GM12878 (cell line): ENCODE measurements around the gene RAC3. TPM values are rescaled to one million over a fixed set of nuclear protein-coding genes. Genes with fewer than 3 reads are reported as not detected.

ENCODE experiments used
- ATAC-seq: fragments of 200-7000 bp; cut with Tn5 transposase; 3 replicates; pipeline ENCODE4 v1.9.1; 2020; ENCODE audit warnings: mild to moderate bottlenecking, moderate library complexity
- BruUV-seq: library from RNA; stranded (reverse); fragments of 400-500 nt; replicated peaks from 2 replicates; lab custom pipeline; 2021; lab: Mats Ljungman, UMichigan
- CTCF ChIA-PET: fragments of 300-600 bp; sonication (Branson Sonifier 250); formaldehyde crosslinking; extraction: SDS; loops from one replicate; lab custom pipeline; 2021; ENCODE audit warnings: inconsistent platforms; lab: Yijun Ruan, JAX
- POLR2A ChIA-PET: fragments of 350-600 bp; formaldehyde crosslinking; extraction: SDS; loops from one replicate; lab custom pipeline; 2021; ENCODE audit warnings: inconsistent platforms; lab: Charles Lee
- RAD21 ChIA-PET: fragments of 300-600 bp; sonication (Branson Sonifier 250); formaldehyde crosslinking; loops from one replicate; lab custom pipeline; 2023; ENCODE audit warnings: antibody characterized with exemption; ENCODE audit not compliant: unreplicated experiment; lab: Charles Lee
- SMC1A ChIA-PET: fragments of 300-600 bp; sonication (Branson Sonifier 250); formaldehyde crosslinking; loops from one replicate; lab custom pipeline; 2023; ENCODE audit not compliant: unreplicated experiment, uncharacterized antibody; lab: Charles Lee
- DNase-seq: peaks from one replicate; pipeline ENCODE4 v3.0.0-alpha.2; 2011; ENCODE audit warnings: low read depth, low spot score
- FAIRE-seq: peaks from 3 replicates; lab custom pipeline; 2011; peaks lifted over from hg19 to GRCh38; lab: Jason Lieb, UNC
- H2AFZ ChIP-seq: 2 replicates; pipeline ENCODE4 v1.6.0; 2011; ENCODE audit warnings: low read depth, low read length, control low read depth; ENCODE audit not compliant: control insufficient read depth
- H3K27ac ChIP-seq: 2 replicates; pipeline ENCODE4 v1.5.1; 2011; ENCODE audit warnings: control low read depth; ENCODE audit not compliant: control insufficient read depth, insufficient read depth
- H3K27me3 ChIP-seq, 2 experiments: replicated peaks in 1 of 2; 2 replicates each; pipeline versions ENCODE4 v1.6.0 to v1.6.1; 2011; ENCODE audit warnings: low read length in 1 of 2; ENCODE audit not compliant: control insufficient read depth in 2 of 2, insufficient read depth in 2 of 2
- H3K36me3 ChIP-seq, 2 experiments: 2 replicates each; pipeline ENCODE4 v1.5.1; 2011; ENCODE audit warnings: low read length in 1 of 2; ENCODE audit not compliant: control insufficient read depth in 2 of 2, insufficient read depth in 2 of 2
- H3K4me1 ChIP-seq: 2 replicates; pipeline ENCODE4 v1.6.1; 2011; ENCODE audit warnings: mild to moderate bottlenecking, low read length, moderate library complexity, mixed read lengths; ENCODE audit not compliant: control insufficient read depth, insufficient read depth
- H3K4me2 ChIP-seq: 2 replicates; pipeline ENCODE4 v1.6.0; 2011; ENCODE audit warnings: control low read depth; ENCODE audit not compliant: control insufficient read depth, insufficient read depth
- H3K4me3 ChIP-seq: fragments of 200-600 bp; sonication (generic); 2 replicates; pipeline ENCODE4 v1.5.1; 2016
- H3K79me2 ChIP-seq: 2 replicates; pipeline ENCODE4 v1.6.0; 2011; ENCODE audit warnings: low read length; ENCODE audit not compliant: control insufficient read depth, insufficient read depth
- H3K9ac ChIP-seq: 2 replicates; pipeline ENCODE4 v1.8.0; 2011; ENCODE audit warnings: low read length, control low read depth, mixed read lengths; ENCODE audit not compliant: control insufficient read depth, insufficient read depth
- H3K9me3 ChIP-seq: replicated peaks from 3 replicates; pipeline ENCODE4 v1.5.1; 2011; ENCODE audit warnings: mild to moderate bottlenecking, low read length; ENCODE audit not compliant: control insufficient read depth, insufficient read depth
- H4K20me1 ChIP-seq: 2 replicates; pipeline ENCODE4 v1.6.0; 2011; ENCODE audit not compliant: control insufficient read depth, insufficient read depth
- ASH2L ChIP-seq: fragments of 300-600, 200-600 bp; sonication (generic); IDR thresholded peaks from 2 replicates; pipeline ENCODE4 v1.6.1; 2017; ENCODE audit warnings: low read depth, mild to moderate bottlenecking, borderline replicate concordance
- CEBPB ChIP-seq, 2 experiments: fragments of 150-350 bp in 1 of 2; IDR thresholded peaks; 2 replicates each; pipeline ENCODE4 v1.6.1; 2012 to 2014; ENCODE audit warnings: low read depth in 2 of 2, low read length in 2 of 2, borderline replicate concordance in 1 of 2, inconsistent platforms in 1 of 2
- EED ChIP-seq: sonication (generic); IDR thresholded peaks from 2 replicates; pipeline ENCODE4 v1.6.1; 2016; ENCODE audit warnings: antibody characterized with exemption, low read depth
- ELK1 ChIP-seq: IDR thresholded peaks from 2 replicates; pipeline ENCODE4 v1.6.1; 2012; ENCODE audit warnings: low read depth, low read length, improper control_type of control experiment
- EP300 ChIP-seq, 2 experiments: fragments of 150-350 bp in 1 of 2; IDR thresholded peaks; 2 replicates each; pipeline ENCODE4 v1.6.1; 2011 to 2012; ENCODE audit warnings: low read depth in 2 of 2, low read length in 2 of 2, borderline replicate concordance in 1 of 2, improper control_type of control experiment in 1 of 2, inconsistent platforms in 1 of 2; ENCODE audit not compliant: control insufficient read depth in 1 of 2
- FOXK2 ChIP-seq: fragments of 450-650 bp; IDR thresholded peaks from 2 replicates; pipeline ENCODE4 v1.6.1; 2017; ENCODE audit warnings: mild to moderate bottlenecking, moderate library complexity
- KAT2A ChIP-seq: conservative IDR thresholded peaks from 2 replicates; pipeline ENCODE4 v1.6.1; 2011; ENCODE audit warnings: low read depth, low read length; ENCODE audit not compliant: control insufficient read depth
- NFIC ChIP-seq: IDR thresholded peaks from 2 replicates; pipeline ENCODE4 v1.6.1; 2012; ENCODE audit warnings: low read depth, mild to moderate bottlenecking, inconsistent platforms, low read length, moderate library complexity
- NFYB ChIP-seq: IDR thresholded peaks from 2 replicates; pipeline ENCODE4 v1.6.1; 2011; ENCODE audit warnings: low read depth, mild to moderate bottlenecking, low read length, improper control_type of control experiment, moderate library complexity; ENCODE audit not compliant: insufficient read depth
- PML ChIP-seq: IDR thresholded peaks from 2 replicates; pipeline ENCODE4 v1.6.1; 2012; ENCODE audit warnings: low read length, inconsistent platforms
- POLR2A ChIP-seq: IDR thresholded peaks from 2 replicates; pipeline ENCODE4 v1.6.1; 2011; ENCODE audit warnings: low read depth, mild to moderate bottlenecking, low read length
- RB1 ChIP-seq: fragments of 450-650 bp; formaldehyde crosslinking; IDR thresholded peaks from 2 replicates; pipeline ENCODE4 v1.6.1; 2017; ENCODE audit warnings: mild to moderate bottlenecking, borderline replicate concordance
- RCOR1 ChIP-seq: conservative IDR thresholded peaks from 2 replicates; pipeline ENCODE4 v1.6.1; 2012; ENCODE audit warnings: low read depth, low read length, improper control_type of control experiment
- REST ChIP-seq: IDR thresholded peaks from 2 replicates; pipeline ENCODE4 v1.6.1; 2012; ENCODE audit warnings: mild to moderate bottlenecking, low read depth, low read length
- SP1 ChIP-seq: IDR thresholded peaks from one replicate; pipeline ENCODE4 v1.6.1; 2011; ENCODE audit warnings: low read depth, low read length
- SUPT20H ChIP-seq: IDR thresholded peaks from 2 replicates; pipeline ENCODE4 v1.6.1; 2011; ENCODE audit warnings: low read depth, mild to moderate bottlenecking, low read length, moderate library complexity, borderline replicate concordance; ENCODE audit not compliant: control insufficient read depth
- USF2 ChIP-seq: IDR thresholded peaks from 2 replicates; pipeline ENCODE4 v1.6.1; 2011; ENCODE audit warnings: low read depth, low read length, improper control_type of control experiment, borderline replicate concordance
- ZNF274 ChIP-seq: IDR thresholded peaks from one replicate; pipeline ENCODE4 v1.8.0; 2011; ENCODE audit not compliant: insufficient read length, insufficient read depth
- WGBS: methylation state at CpG from one replicate; pipeline ENCODE4 v1.1.6; 2016; ENCODE audit warnings: low lambda C conversion rate; ENCODE audit not compliant: insufficient replicate concordance, insufficient coverage; ENCODE audit errors: missing lambda C conversion rate; 5-methylcytosine and 5-hydroxymethylcytosine counted together
- in situ Hi-C: fragments of 300-500 bp; cut with MboI; formaldehyde crosslinking; loops from 9 replicates; pipeline ENCODE4 v1.14.3; 2018; ENCODE audit warnings: mixed read lengths
- intact Hi-C: fragments of 100-400 bp; cut with micrococcal nuclease; formaldehyde crosslinking; loops from one replicate; pipeline ENCODE4 v1.14.2; 2022; ENCODE audit not compliant: unreplicated experiment
- polyA plus RNA-seq, 11 experiments: library from polyadenylated mRNA; depleted of rRNA in 4 of 11; unstranded in 6 of 11; stranded (reverse) in 5 of 11; fragments of >200 nt; fragmentation: Nextera tagmentation in 4 of 11; fragmentation: Illumina TruSeq in 1 of 11; extraction: Ambion mirVana in 4 of 11; extraction: Trizol in 1 of 11; gene quantifications; 1 replicate in 1 of 11; 2 replicates in 10 of 11; pipeline versions ENCODE4 v1.2.1 to v1.2.3, GENCODE V29; 2011 to 2016; ENCODE audit warnings: inconsistent platforms in 2 of 11, missing spikeins in 2 of 11, low read depth in 1 of 11
- total RNA-seq, 4 experiments: library from RNA; depleted of rRNA in 3 of 4; stranded (reverse); fragments of >200 nt in 3 of 4; fragmentation: Illumina TruSeq in 1 of 4; extraction: Trizol in 1 of 4; gene quantifications; 2 replicates each; pipeline versions ENCODE4 v1.2.1 to v1.2.3, GENCODE V29; 2013 to 2021

The RAC3 gene
- total and polyA plus RNA-seq, 10 of the 15 experiments (the other 5 are each of a cell fraction or from before 2014, with no cell fraction given), result 0.11 to 32.9 (median 6.7) TPM

GRCh38 chr17:82052638-82053059, 21.2 kb downstream of the RAC3 start:
- RAD21 ChIA-PET, result interaction anchor here (1.0 kb wide), 1 partner anchor 53 kb away, joined by 3 read pairs; no protein-coding TSS in a partner anchor
- H3K36me3 ChIP-seq, result peaks cover 0 to 17% of the 10 kb centered on the region in 2 experiments

More at GRCh38 chr17:82052638-82053059, 21.2 kb downstream of the RAC3 start:
- peak overlapping the region; percentile 64 for H3K4me2 ChIP-seq
- no peaks in the 10 kb centered on the region for H4K20me1 ChIP-seq
- no peak for TF ChIP-seq SP1
- no peak for TF ChIP-seq NFYB
- TF ChIP-seq RB1, result no peak
- no peak for TF ChIP-seq CEBPB (IDR thresholded peaks at IDR 0.05; ENCODE audit: borderline replicate concordance in 1 of 2, low read depth in 2 of 2, low read length in 2 of 2)
- no peak for TF ChIP-seq EP300 (IDR thresholded peaks at IDR 0.05; ENCODE audit: borderline replicate concordance in 1 of 2, control insufficient read depth in 1 of 2, low read depth in 2 of 2, low read length in 2 of 2)
- no peak for TF ChIP-seq ZNF274
- no peak for TF ChIP-seq REST
- TF ChIP-seq SUPT20H, result no peak
- TF ChIP-seq NFIC, result no peak
- no peak for TF ChIP-seq RCOR1
- TF ChIP-seq ASH2L, result no peak
- no peak for TF ChIP-seq PML
- no peak for TF ChIP-seq FOXK2
- TF ChIP-seq EED, result no peak
- TF ChIP-seq POLR2A, result no peak
- TF ChIP-seq KAT2A, result no peak
- no peak for TF ChIP-seq USF2
- TF ChIP-seq ELK1, result no peak
- peak overlapping the region; percentile 52; the same call in 1 of the 2 replicates for H3K27ac ChIP-seq
- peaks cover 14% of the 10 kb centered on the region for H3K79me2 ChIP-seq
- ChIA-PET POLR2A (no interaction called here), SMC1A (interaction anchor here (0.7 kb wide), 1 partner anchor 20 kb away, joined by 3 read pairs; no protein-coding TSS in a partner anchor), CTCF (no interaction called here)
- peak overlapping the region; percentile 80 for H3K9ac ChIP-seq
- no peak overlapping the region for H2AFZ ChIP-seq
- DNase-seq (no peak), ATAC-seq (no peak), FAIRE-seq (no peak)
- intact Hi-C loops (loop anchor here (5.0 kb wide), 1 partner anchor 45 kb away; the partner anchor contains the start of gene FASN), in situ Hi-C loops (no loop called here)
- H3K27me3 ChIP-seq, result no peaks in the 10 kb centered on the region
- WGBS, result 10% methylated on average over 19 of the region's 19 CpGs
- H3K9me3 ChIP-seq, result no peaks in the 10 kb centered on the region
- no TSS peak for BruUV-seq
- H3K4me3 ChIP-seq, result peak overlapping the region; percentile 83
- peaks cover 4% of the 10 kb centered on the region for H3K4me1 ChIP-seq
